Activated B cell treated with CpG ODN at 0.5 μM for 24 hours (primary cell): Measurements from ENCODE around the gene ZNF638. TPM values are rescaled to one million over a fixed set of nuclear protein-coding genes. Genes with fewer than 3 reads are reported as not detected.

ENCODE experiments used
- ATAC-seq: fragments of 200-7000 bp; cut with Tn5 transposase; one replicate; pipeline ENCODE4 v1.10.0; 2021; ENCODE audit warnings: low read depth, mild to moderate bottlenecking, moderate library complexity
- CTCF ChIA-PET: fragments of 350-600 bp; sonication (Branson Sonifier 250); formaldehyde crosslinking; loops from one replicate; lab custom pipeline; 2021; ENCODE audit warnings: antibody characterized with exemption; lab: Charles Lee
- POLR2A ChIA-PET: fragments of 350-600 bp; sonication (Branson Sonifier 250); formaldehyde crosslinking; loops from one replicate; lab custom pipeline; 2021; ENCODE audit warnings: antibody characterized with exemption; lab: Charles Lee
- DNase-seq: peaks from one replicate; pipeline ENCODE4 v3.0.0; 2022
- H3K27ac Mint-ChIP-seq: one replicate; pipeline ENCODE4 v1.8.0; 2020; ENCODE audit warnings: mixed read lengths
- H3K27me3 Mint-ChIP-seq: one replicate; pipeline ENCODE4 v1.8.0; 2021; ENCODE audit warnings: mixed read lengths
- H3K36me3 Mint-ChIP-seq: one replicate; pipeline ENCODE4 v1.8.0; 2021; ENCODE audit warnings: low read depth, mixed read lengths
- H3K4me1 Mint-ChIP-seq: one replicate; pipeline ENCODE4 v1.8.0; 2021; ENCODE audit warnings: mixed read lengths
- H3K4me3 Mint-ChIP-seq: one replicate; pipeline ENCODE4 v1.8.0; 2020; ENCODE audit warnings: mild to moderate bottlenecking, mixed read lengths
- H3K9me3 Mint-ChIP-seq: one replicate; pipeline ENCODE4 v1.8.0; 2020; ENCODE audit warnings: mixed read lengths
- intact Hi-C: fragments of 100-400 bp; cut with micrococcal nuclease; formaldehyde crosslinking; loops from one replicate; pipeline ENCODE4 v1.15.1; 2024
- total RNA-seq: library from RNA; stranded (reverse); gene quantifications from 2 replicates; pipeline ENCODE4 v1.2.3, GENCODE V29; 2022
- TF ChIP-seq, protein P1 (sequence below): fragments of 200-600 bp; IDR thresholded peaks from one replicate; pipeline ENCODE4 v1.8.0; 2022; ENCODE audit warnings: antibody characterized with exemption, mild to moderate bottlenecking

ZNF638 gene
- total RNA-seq, 1 donor from 2014 or later: 152 TPM

DNA sequence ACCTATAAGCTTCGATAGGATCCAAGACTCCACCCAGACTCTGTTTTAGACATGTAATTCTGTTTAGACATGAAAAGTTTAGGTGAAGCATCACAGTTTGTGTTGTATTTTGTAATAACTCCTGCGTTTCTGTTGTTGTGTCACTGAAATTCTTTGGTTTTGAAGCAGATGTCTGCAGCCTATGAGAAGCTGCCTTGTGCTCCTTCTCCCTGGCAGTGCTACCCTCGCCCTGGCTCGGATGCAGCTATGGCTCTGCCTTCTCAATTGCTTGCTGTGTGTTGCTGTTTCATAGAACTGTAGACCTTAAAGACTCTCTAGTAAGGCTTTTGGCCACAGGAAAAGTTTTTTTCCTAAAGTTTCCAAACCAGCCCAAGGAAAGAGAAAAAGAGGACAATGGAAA is 40.2 kb upstream of the ZNF638 start:
- intact Hi-C loops: no loop called here
- Mint-ChIP-seq H3K27ac (no peak overlapping the region), H3K4me1 (no peaks in the 10 kb centered on the region), H3K4me3 (no peak overlapping the region), H3K27me3 (peaks cover 2% of the 10 kb centered on the region), H3K36me3 (no peaks in the 10 kb centered on the region), H3K9me3 (no peaks in the 10 kb centered on the region)
- POLR2A ChIA-PET: no interaction called here
- CTCF ChIA-PET: no interaction called here
- DNase-seq (no peak), ATAC-seq (no peak)
- TF ChIP-seq, protein P1, sequence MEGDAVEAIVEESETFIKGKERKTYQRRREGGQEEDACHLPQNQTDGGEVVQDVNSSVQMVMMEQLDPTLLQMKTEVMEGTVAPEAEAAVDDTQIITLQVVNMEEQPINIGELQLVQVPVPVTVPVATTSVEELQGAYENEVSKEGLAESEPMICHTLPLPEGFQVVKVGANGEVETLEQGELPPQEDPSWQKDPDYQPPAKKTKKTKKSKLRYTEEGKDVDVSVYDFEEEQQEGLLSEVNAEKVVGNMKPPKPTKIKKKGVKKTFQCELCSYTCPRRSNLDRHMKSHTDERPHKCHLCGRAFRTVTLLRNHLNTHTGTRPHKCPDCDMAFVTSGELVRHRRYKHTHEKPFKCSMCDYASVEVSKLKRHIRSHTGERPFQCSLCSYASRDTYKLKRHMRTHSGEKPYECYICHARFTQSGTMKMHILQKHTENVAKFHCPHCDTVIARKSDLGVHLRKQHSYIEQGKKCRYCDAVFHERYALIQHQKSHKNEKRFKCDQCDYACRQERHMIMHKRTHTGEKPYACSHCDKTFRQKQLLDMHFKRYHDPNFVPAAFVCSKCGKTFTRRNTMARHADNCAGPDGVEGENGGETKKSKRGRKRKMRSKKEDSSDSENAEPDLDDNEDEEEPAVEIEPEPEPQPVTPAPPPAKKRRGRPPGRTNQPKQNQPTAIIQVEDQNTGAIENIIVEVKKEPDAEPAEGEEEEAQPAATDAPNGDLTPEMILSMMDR: no peak

GRCh38 chr2:71292159-71292558 is 39.4 kb upstream of the ZNF638 start:
- no peak overlapping the region for H3K4me3 Mint-ChIP-seq
- H3K27me3 Mint-ChIP-seq: peaks cover 2% of the 10 kb centered on the region
- H3K9me3 Mint-ChIP-seq: no peaks in the 10 kb centered on the region
- H3K27ac Mint-ChIP-seq: no peak overlapping the region
- no peaks in the 10 kb centered on the region for H3K36me3 Mint-ChIP-seq
- TF ChIP-seq, protein P1: no peak
- POLR2A ChIA-PET: no interaction called here
- intact Hi-C loops: no loop called here
- CTCF ChIA-PET: no interaction called here
- no peaks in the 10 kb centered on the region for H3K4me1 Mint-ChIP-seq
- DNase-seq: no peak
- ATAC-seq: no peak

- peaks cover 2% of the 10 kb centered on the region for H3K27me3 Mint-ChIP-seq
- ATAC-seq: no peak
- TF ChIP-seq, protein P1: no peak
- ChIA-PET POLR2A (interaction anchor here (0.8 to 1.0 kb wide), 2 partner anchors 33 to 211 kb away, joined by 3 to 10 read pairs; partner anchors contain the start of gene ZNF638), CTCF (interaction anchor here (0.6 to 4.7 kb wide), 16 partner anchors 19 to 1281 kb away, joined by 3 to 112 read pairs (median 4); partner anchors contain the start of genes PAIP2B and ZNF638)
- H3K27ac Mint-ChIP-seq: no peak overlapping the region
- no peak for DNase-seq
- intact Hi-C loops: loop anchor here (1.0 to 5.0 kb wide), 5 partner anchors 32 to 1278 kb away; partner anchors contain the start of gene ZNF638
- no peak overlapping the region for H3K4me3 Mint-ChIP-seq
- H3K36me3 Mint-ChIP-seq: no peaks in the 10 kb centered on the region
- no peaks in the 10 kb centered on the region for H3K9me3 Mint-ChIP-seq
- no peaks in the 10 kb centered on the region for H3K4me1 Mint-ChIP-seq
These were observed 32.7 kb upstream of the ZNF638 start for GRCh38 chr2:71298914-71299313.

DNA sequence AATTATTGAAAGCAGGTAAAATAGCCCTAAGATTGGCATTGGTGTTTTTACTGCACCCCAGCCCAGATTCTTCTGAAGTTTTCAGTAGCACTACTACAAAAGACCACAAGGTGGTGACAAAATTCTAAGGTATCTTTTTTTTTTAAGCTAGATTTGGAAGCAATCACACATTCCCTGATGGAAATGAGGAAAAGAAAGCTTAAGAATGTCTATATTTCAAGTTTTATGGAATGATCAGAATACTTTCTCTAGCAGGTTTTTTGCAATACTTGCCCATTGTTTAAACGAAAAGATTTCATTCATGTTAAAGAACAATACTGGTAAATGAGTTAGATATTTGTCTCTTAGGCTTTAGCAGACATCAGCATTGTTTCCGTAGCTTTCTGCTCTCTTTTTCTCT is 32.1 kb upstream of the ZNF638 start:
- Mint-ChIP-seq H3K36me3 (no peaks in the 10 kb centered on the region), H3K27me3 (peaks cover 2% of the 10 kb centered on the region), H3K9me3 (no peaks in the 10 kb centered on the region), H3K4me3 (no peak overlapping the region), H3K27ac (no peak overlapping the region), H3K4me1 (no peaks in the 10 kb centered on the region)
- no peak for ATAC-seq
- POLR2A ChIA-PET: interaction anchor here (0.8 to 1.0 kb wide), 2 partner anchors 32 to 211 kb away, joined by 3 to 10 read pairs; partner anchors contain the start of gene ZNF638
- intact Hi-C loops: loop anchor here (1.0 to 5.0 kb wide), 5 partner anchors 32 to 1278 kb away; partner anchors contain the start of gene ZNF638
- CTCF ChIA-PET: interaction anchor here (0.6 to 4.7 kb wide), 19 partner anchors 11 to 1280 kb away, joined by 3 to 112 read pairs (median 4); partner anchors contain the start of genes PAIP2B and ZNF638
- TF ChIP-seq, protein P1: peak; percentile 86
- DNase-seq: no peak

GRCh38 chr2:71303849-71304248 is 27.7 kb upstream of the ZNF638 start:
- DNase-seq: no peak
- H3K27ac Mint-ChIP-seq: no peak overlapping the region
- TF ChIP-seq, protein P1: no peak
- ChIA-PET POLR2A (no interaction called here), CTCF (interaction anchor here (1.0 kb wide), 1 partner anchor 28 kb away, joined by 3 read pairs; the partner anchor contains the start of gene ZNF638)
- no peak overlapping the region for H3K4me3 Mint-ChIP-seq
- no peaks in the 10 kb centered on the region for H3K27me3 Mint-ChIP-seq
- no peak for ATAC-seq
- no peaks in the 10 kb centered on the region for H3K36me3 Mint-ChIP-seq
- H3K9me3 Mint-ChIP-seq: no peaks in the 10 kb centered on the region
- intact Hi-C loops: loop anchor here (5.0 kb wide), 1 partner anchor 848 kb away; no protein-coding TSS in a partner anchor
- no peaks in the 10 kb centered on the region for H3K4me1 Mint-ChIP-seq
